ENCODE data around the gene SCYL2.
A peak's percentile ranks its signal among the peaks of the same experiment; 100 is the strongest.
"Not testable (repeated sequence)": the region's sequence is repeated elsewhere in the genome, so short reads cannot be mapped to it uniquely, and the experiment has no call there.

The SCYL2 gene

DNA sequence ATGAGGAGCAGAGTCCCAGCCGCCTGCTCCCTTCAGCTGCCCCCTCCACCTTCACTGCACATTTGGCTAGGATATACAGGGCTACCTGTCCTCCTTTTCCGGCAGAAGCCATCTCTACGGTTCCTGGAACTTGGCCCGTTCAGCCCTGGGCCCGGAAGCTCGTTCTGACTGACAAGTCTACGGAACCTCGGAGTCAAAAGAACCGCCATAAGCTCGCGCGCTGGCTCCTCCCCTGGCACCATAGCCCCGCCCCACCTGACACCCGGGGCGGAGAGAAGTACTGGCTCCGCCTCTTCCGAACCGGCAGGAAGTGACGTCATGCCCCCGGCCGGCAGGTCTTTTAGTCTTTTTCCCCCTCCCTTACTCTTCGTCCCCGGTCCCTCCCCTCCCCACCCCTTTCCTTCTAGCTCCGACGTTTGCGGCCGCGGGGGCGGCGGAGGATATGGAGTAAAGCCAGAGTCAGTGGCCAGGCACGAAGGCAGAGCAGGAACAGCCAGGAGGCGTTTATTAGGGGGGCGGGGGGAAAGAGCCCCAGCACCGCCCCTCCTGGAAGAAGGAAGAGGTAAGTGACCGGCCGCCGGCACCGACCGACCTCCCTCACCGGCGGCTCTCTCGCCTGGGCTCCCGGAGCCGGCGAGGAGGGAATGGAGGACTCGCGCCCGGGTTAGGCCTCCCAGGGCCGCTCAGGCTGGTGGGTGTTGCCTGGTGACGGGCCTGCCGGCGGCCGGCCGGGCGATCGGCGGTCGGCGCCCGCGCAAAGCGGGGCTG lies at the start of gene SCYL2, which contains the start of gene DEPDC4:
Gene SCYL2, plus strand, starts transcription at position 343 of the 768 bp plus-strand sequence. CDS start 15,794 bp downstream, outside the sequence.
Gene DEPDC4, minus strand, starts transcription at position 245 of the 768 bp plus-strand sequence. Its CDS starts 3 bp downstream, at position 242.
- peak; percentile 97 for DNase-seq

DNA sequence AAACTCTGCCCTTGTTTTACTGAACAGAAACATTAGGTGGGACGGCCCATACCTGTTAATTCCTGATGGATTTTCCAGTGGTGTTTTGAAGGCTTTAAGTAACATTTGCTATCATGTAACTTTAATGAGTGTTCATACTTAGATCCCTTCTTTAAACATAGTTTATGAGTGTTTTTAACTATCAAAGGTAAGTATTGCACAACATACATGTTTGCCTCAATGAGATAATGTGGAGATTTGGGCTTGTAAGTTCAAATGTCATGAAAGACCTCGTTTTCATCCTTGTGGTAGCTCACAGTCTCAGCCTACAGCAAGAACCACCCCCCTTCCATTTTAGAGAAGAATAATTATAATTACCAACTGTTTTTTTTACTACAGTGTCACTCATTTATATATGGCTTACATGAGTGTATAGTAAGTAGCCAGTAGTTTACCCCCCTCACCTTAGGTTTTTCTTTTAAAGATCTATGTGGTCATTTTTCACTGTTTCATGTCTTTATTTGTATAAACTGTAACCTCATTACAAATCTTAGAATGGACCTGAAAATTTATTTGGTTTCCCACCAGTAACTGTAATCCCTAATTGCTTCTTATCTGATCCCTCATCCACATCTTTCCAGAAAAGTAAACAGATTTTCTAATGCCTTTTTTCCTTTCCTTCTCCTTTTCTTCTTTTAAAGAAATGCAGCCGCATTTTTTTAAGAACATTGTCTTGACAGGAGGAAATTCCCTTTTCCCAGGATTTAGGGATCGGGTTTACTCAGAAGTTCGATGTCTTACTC lies 47.5 kb upstream of the SCYL2 start:
- DNase-seq: no peak

GRCh38 chr12:100221523-100221922 lies 45.5 kb upstream of the SCYL2 start:
- DNase-seq: no peak

DNA sequence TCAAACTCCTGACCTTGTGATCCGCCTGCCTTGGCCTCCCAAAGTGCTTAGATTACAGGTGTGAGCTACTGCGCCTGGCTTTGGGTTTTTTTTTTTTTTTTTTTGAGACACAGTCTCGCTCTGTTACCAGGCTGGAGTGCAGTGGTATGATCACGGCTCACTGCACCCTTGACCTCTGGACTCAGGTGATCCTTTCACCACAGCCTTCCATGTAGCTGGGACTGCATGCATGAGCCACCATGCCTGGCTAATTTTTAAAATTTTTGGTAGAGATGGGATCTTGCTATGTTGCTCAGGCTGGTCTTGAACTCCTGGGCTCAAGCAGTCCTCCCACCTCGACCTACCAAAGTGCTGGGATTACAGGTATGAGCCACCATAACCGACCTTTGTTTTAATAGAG lies 44.8 kb upstream of the SCYL2 start:
- DNase-seq: not testable (repeated sequence)

DNA sequence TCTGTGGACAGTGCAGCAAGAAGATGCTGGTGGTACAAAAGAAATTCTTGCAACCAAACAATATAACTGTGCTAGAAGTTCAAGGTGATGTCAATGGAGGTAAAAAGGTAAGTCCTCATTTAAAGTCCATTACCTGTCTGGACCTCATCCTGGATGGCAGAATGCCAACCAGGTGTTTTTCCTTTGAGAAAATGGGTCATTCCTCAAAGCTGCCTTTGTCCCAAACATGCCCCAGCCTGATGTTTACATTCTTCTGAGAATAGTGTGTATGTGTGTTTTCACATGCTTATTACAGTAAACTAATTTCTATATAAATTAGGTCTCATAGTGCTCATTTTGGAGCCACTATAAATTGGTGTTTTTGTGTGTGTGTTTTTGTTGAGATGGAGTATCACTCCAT lies 41.5 kb upstream of the SCYL2 start:
- no peak for DNase-seq

- peak; percentile 1 for DNase-seq
Observed at GRCh38 chr12:100229036-100229635, 37.8 kb upstream of the SCYL2 start.

DNA sequence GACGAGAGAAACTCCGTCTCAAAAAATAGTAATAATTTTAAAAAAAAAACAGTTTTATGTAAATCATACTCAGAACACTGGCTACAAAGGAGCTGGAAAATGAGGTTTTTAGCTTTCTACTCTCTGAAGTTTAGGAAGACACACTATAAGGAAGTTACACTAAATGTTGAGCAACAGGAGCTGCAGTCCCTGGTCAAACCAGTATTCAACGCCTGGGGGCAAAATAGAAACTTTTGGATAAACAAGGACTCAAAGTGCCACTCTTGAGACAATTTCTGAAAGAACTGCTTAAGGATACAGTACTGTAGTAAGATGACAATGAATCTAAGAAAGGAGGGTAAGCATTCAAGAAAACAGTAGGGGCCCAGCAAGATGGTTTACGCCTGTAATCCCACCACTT lies 37.1 kb upstream of the SCYL2 start:
- no peak for DNase-seq

GRCh38 chr12:100231873-100232272 lies 35.1 kb upstream of the SCYL2 start:
- DNase-seq: not testable (repeated sequence)

DNA sequence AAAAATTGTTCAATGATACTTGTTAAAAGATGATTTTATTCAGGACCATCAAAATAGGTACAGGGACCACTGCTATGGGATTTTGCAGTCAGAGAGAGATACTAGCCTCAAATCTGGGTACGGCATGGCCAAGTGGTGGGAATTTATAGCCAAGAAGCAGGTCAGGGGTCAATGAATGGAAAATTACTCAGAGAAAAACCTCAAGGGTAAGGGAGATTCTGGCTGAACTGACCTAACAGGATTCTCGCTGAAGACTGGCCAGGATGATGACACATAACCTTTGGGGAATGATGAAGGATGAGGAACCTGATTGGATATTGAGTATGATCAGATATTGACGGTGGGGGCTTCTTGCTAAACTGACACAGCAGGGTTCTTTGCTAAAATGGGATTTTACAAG lies 32.8 kb upstream of the SCYL2 start:
- DNase-seq: no peak

- DNase-seq: peak; percentile 19
Observed at GRCh38 chr12:100234591-100235304, 32.2 kb upstream of the SCYL2 start.

GRCh38 chr12:100238801-100239200 lies 28.2 kb upstream of the SCYL2 start:
- no peak for DNase-seq

DNA sequence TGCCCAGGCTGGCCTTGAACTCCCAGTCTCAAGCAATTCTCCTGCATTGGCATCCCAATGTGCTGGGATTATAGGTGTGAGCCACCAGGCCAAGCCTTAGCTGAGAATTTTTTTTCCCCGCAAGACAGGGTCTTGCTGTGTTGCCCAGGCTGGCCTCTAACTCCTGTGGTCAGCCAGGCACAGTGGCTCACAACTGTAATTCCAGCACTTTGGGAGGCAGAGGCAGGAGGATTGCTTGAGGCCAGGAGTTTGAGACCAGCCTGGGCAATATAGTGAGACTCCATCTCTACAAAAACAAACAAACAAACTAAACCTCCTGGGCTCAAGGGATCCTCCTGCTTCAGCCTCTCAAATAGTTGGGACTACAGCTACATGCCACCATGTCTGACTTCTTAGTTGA lies 27.4 kb upstream of the SCYL2 start:
- no peak for DNase-seq

- DNase-seq: no peak
Observed at GRCh38 chr12:100243137-100243536, 23.8 kb upstream of the SCYL2 start.

- no peak for DNase-seq
Observed at GRCh38 chr12:100247765-100248164, 19.2 kb upstream of the SCYL2 start.

GRCh38 chr12:100248886-100249285 lies 18.1 kb upstream of the SCYL2 start:
- no peak for DNase-seq

- no peak for DNase-seq
Observed at GRCh38 chr12:100249941-100250340, 17.0 kb upstream of the SCYL2 start.

DNA sequence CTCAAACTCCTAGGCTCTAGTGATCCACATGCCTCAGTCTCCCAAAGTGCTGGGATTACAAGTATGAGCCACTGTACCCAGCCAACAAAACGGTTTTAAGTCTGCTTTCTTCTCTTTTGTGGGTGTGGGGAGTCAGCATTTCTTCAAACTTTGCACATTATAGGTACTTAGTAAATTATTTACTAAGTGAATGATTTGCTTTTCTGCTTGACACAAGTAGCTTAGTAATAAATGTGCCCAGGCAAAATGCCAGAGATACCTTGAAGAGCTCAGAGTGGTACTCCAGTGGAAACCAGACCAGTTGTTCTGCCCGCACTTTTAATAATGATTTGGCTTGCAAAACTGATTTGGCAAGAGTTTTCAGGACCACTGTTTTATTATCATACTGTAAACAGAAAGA lies 15.1 kb upstream of the SCYL2 start:
- no peak for DNase-seq

DNA sequence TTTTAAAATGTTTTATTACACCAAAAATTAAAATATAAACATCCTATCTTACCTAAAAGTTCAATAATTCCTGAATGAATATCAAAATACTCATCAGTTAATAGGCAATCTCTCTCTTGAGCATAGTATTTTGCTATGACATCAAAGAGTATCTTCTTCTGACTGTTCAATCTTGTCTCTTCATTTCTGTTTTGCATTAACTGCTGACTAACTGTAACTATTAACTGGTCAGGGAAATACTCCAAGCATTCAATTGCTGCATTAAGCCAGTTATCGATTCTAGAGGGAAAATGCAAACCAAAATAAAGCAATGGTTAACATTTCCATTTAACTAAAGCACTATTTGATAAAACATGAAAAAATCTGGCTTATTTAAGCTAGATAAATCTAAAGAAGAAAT lies 13.5 kb upstream of the SCYL2 start:
- no peak for DNase-seq

GRCh38 chr12:100254876-100255275 lies 12.1 kb upstream of the SCYL2 start:
- no peak for DNase-seq

DNA sequence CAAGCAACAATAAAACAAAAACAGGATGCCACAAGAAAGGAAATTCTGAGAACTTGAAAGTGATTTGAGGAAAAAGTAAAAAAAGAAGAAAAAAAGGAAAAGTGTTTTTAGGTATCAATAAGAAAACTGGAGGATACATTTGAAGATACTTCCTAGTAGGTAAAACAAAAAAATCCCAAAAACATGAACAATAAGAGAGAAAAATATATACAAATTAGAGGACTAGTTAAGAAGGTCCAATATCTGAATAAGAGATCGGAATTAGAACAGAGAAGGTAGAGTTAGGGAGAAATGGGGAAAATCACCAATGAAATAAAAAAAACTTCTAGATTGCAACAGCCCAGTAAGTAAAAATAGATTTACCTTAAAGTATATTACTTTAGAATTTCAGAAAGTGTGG lies 8.8 kb upstream of the SCYL2 start:
- DNase-seq: no peak

GRCh38 chr12:100263131-100263530 lies 3.8 kb upstream of the SCYL2 start:
- DNase-seq: no peak

GRCh38 chr12:100265107-100265506 lies 1.9 kb upstream of the SCYL2 start:
- DNase-seq: not testable (repeated sequence)
